22Rv1 (cell line): ENCODE data around the gene TTLL5.

Source experiments
- CTCF ChIP-seq: fragments of 450-650 bp; IDR thresholded peaks from 2 replicates; pipeline ENCODE4 v1.5.1; 2017; ENCODE audit warnings: mild to moderate bottlenecking
- ZFX ChIP-seq: fragments of 450-650 bp; IDR thresholded peaks from 2 replicates; pipeline ENCODE4 v1.6.1; 2017; ENCODE audit warnings: antibody characterized with exemption, borderline replicate concordance

GRCh38 chr14:75631453-75631831 lies 29.6 kb upstream of the TTLL5 start:
- no peak for TF ChIP-seq CTCF
- no peak for TF ChIP-seq ZFX
